HG03575 (cell line): Measurements from ENCODE around the gene SNED1.
"Not testable (repeated sequence)": the region's sequence is repeated elsewhere in the genome, so short reads cannot be mapped to it uniquely, and the experiment has no call there.

Experiments
- ATAC-seq: cut with Tn5 transposase; IDR thresholded peaks from one replicate; pipeline ENCODE4 v1.9.1; 2021; ENCODE audit not compliant: unreplicated experiment, insufficient number of reproducible peaks, low FRiP score; ENCODE audit errors: extremely low read depth

SNED1 gene

DNA sequence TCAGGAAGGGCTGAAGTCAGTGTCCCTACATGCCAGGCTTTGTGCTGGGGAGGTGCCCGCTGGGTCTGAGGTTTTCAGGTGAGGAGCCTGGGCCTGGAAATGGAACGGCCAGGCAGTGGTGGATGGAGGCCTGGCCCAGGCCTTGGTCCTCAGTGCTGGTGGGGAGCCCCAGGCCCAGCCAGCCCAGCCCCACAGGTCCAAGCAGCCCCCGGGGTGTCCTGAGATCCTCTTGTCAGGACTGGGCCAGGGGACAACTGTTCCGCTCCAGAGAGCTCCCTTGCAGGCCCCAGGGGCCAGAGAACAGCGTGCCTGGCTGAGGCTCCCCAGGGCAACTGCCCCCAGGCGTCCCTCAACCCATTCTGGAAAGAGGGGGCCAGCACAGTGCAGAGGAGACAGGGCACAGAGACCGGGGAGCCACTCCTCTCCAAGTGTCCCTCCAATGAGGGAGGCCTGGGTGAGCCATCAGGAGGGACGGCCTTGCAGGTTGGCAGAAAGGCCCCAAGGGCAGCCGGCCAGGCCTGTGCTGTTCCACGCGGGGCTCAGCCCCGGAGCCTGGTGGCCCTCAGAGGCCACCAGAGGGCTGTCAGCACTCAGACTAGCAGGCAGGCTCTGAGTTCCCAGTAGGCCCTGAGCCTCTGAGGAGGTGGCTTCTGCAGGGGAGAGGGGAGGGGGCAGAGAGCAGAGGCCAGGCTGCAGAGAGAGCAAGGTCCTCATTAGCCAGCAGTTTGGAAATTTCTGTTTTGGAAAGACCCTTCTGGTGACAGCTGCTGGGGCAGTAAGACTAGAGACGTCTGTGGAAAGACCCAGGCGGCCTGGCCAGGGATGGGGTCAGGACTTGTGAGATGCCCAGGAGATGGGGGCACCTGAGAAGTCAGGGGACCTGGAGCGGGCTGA is 29.4 kb upstream of the SNED1 start:
- ATAC-seq = no peak

DNA sequence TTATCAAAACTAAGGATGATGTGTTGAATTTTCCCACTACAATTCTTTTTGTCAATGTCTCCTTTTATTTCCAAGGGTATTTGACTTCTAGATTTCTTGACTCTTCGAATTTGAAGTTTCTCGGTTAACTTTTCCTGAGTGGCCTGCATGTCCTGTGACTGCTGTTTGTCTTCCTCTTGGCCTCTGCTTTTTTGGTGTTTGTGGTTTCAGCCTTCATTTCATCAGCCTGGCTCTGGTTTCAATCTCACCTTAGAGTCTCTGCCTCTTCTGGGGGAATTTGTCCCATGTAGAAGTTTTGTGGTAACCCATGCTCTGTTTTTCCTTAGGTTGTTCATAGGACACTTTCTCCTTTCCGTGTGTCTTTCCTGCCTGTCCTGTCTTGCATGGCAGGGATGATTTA is 28.3 kb upstream of the SNED1 start:
- ATAC-seq = no peak

DNA sequence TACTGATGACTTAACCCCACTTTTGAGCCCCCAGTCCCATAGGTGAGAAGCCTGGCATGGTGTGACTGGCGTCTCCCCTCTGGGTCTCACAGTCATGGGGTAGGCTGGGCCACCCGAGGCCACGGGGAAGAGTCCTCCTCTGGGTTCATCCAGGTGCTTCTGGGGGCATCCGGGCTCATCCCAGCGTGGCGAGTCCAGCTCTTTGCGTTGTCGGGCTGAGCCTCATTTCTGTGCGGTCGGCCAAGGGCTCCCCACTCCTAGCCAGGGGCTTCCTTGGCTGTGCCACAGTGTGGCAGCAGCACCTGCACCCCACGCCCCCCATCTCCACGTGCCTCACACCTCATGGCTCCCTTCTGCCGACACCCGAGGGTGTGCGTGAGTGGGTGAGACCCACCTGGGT is 27.6 kb upstream of the SNED1 start:
- no peak for ATAC-seq

DNA sequence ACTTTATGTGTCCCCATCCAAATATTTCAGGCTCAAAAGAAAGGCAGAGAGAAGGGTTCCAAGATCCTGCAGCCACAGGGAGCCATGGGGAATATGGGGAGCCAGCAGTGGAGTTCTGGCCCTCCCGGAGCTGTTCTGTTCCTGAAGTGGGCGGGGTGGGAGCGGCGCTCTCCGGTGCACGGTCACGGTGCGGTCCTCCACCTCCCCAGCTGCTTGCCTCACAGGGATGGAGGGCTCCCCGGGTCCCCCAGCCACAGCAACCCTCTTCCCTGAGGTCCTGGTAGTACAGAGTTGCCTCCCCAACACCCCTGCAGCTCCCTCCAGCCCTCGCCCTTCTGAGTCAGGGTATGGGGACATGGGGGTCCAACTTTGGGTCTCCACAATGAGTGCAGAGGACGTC is 26.2 kb upstream of the SNED1 start:
- ATAC-seq = no peak

DNA sequence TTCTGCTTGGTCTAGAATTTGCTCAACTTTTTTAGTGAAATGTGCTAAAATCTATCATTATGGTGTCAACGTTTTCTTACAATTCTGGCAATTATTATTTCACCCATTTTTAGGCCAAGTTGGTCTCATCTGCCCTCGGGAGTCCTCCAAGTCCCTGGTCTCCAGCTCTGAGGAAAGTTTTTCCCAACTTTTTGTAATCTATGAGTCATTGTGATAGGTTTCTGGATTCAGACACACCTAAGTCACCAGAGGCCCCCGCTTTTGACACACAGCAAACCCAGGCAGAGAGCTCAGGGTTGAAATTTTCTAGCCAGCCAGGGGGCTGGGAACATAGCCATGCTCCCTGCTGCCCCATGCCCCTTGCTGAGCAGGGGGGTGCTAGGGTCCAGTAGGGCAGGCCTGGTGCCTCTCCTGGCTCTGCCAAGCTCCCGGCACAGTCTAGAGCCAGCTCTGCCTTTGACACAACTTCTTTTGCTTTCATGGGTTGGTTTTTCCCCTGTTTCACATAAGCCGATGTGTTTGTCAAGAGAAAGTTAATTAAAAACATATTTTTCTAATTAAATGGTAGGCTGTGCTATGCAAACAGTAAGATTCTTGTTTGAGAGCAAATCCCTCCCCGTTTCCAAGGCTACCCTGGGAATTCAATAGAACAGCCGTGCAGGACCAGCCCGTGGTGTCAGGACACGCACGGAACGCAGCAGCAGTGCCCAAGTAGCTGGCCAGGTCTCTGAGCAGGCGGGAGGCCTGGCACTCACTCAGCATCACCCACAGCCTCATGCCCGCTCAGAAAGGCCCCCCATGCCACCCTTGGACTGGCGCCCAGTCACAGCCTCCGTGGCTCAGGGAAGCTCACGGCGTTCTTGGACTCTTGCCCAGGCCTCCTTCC is 25.5 kb upstream of the SNED1 start:
- ATAC-seq = no peak

DNA sequence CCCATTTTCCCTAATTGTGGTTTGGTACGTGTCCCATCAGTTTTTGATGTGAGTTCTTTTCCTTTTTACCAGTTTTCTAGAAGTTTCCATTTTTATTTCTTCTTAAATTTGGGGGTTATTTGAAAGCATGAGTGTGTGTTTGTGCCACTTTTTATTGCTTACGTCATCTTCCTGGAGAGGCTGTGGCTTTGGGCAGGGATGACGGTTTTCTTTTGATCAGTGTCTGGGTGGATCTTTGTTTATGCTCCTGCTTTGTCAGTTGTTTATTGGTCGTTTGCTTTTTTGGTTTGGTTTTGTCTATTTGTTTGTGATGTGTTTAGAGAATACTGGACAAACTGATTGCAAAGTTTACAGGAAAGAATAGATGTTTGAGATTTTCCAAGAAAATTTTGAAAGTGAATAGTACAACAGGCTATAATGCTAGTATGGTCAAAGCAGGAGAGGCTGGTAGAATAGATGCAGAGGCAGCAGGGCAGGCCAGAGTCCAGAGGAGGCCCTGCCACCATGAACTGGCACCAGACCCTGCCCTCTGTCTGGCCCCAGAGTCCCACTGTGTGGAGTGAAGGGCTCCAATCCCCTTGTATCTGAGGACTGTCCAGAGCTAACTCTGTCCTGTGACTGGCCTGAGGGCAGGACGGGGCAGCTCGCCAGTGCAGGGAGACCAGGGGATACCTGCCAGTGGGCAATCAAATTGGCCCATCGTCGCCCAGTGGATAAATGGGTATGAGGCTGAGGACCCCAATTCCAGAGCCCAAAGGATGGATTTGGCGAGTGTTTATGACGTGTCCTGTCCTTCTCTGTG is 23.4 kb upstream of the SNED1 start:
- no peak for ATAC-seq

DNA sequence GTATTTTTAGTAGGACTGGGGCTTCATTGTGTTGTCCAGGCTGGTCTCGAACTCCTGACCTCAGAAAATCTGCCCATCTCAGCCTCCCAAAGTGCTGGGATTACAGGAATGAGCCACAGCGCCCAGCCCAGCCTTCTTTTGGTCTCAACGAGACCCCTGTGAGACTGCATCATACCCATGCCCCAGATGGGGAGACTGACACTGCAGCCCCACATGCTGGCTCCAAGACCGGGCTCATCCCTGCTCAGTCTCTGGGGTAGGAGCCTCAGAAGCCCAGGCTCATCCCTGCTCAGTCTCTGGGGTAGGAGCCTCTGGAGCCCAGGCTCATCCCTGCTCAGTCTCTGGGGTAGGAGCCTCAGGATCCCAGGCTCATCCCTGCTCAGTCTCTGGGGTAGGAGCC is 22.5 kb upstream of the SNED1 start:
- ATAC-seq = not testable (repeated sequence)

DNA sequence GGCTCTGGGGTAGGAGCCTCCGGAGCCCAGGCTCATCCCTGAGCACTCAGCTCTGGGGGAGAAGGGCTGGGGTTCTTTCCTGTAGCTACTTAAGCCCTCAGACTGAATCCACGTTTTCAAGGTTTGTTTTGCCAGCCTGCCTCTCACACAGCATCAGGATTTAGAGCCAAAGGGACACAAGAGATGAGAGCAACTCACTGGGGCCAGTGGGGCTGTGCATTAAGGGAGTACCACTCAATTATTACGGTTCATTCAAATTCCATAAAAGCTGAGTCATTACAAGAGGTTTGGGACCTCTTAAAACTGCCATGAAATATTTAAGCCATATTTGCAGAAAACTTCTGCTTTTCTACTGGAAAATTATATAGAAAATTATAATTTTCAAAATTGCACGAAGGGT is 17.1 kb upstream of the SNED1 start:
- ATAC-seq = no peak

DNA sequence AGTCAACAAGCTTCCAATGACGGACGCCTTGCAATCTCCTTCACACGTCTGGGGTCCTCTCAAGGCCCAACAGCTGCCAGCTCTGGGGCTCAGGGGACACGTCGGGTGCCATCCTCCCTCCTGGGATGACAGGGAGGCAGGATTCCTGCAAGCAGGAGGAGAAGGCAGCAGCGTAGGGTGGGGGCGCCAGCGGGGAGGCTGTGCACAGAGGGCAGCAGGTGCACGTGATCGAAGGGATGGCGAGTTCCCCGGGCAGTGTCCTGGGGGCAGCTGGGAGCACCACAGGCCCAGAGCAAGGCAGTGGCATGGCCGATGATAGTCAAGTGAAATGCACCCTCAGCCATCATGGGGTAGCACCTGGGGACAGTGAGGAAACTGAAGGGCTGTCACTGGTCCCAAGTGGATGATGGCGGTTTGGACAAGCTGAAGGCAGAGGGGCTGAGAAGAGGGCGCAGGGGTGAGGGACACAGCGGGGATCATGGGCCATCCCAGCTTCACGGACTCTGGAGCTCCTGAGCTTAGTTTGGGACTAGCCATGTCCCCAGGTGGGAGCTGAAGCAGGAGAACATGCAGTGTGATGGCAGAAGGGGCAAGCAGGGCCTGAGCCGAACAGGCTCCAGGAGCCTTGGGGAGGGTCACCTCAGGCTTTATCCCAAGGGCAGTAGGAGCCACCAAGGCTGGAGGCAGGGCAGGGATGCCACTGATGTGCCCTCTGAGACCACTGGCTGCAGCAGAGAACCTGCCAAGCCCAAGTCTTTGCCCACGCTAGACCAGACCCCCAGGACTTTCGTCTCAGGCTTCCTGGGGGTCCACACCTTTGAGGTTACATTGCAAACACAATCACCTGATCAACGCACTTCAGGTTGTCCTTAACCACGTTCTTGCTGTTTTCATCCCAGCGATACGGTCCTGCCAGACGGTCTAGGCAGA is 16.3 kb upstream of the SNED1 start:
- ATAC-seq = no peak

DNA sequence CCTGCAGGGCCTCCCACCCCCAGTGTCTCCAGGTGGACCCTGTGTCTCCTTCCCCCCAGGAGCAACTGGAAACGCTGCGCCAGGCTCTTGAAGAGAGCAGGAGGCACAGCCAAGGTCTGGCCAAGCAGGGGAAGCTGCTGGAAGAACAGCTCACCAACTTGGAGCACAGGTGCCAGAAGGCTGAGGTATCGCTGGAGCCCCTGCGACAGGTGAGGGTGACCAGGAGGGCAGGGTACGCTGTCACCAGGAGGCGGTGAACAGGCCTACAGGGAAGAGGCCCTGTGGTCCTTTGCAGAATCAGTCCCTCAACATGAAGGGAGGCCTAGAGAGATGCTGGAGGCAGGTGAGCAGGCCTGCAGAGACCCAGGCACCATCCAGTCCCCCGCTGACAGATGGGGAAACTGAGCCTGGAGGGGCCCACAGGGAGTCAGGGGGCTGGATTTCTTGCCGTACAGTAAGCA is 15.6 kb upstream of the SNED1 start:
- ATAC-seq = no peak

DNA sequence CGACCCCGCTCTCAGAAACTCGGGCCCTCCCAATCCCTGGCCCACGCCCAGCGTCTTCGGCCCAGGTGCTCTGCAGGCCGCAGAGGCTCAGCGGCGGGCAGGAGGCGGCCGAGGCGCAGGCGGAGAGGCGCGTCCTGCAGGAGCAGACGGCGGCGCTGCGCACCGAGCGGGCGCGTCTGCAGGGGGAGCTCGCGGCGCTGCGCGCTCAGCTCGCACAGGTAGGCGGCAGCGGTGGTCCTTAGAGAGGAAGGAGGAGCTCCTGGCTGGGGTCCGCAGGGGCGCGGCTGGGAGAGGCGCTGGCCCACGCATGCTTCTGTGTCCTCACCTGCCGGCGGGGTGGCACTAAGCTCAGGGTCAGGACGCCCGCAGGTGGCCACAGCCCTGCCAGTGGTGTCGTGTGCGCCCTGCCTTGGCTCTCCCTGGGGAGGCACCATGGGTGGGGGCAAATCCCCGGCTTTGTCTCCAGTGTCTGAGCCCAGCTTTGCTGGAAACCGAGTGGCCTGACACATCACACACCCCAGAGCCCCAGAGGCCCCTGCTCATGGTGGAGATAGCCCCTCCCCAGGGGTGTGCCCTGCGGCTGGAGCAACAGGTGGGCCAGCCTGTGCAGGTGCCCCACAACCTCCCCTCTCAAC is 14.9 kb upstream of the SNED1 start:
- ATAC-seq = no peak

DNA sequence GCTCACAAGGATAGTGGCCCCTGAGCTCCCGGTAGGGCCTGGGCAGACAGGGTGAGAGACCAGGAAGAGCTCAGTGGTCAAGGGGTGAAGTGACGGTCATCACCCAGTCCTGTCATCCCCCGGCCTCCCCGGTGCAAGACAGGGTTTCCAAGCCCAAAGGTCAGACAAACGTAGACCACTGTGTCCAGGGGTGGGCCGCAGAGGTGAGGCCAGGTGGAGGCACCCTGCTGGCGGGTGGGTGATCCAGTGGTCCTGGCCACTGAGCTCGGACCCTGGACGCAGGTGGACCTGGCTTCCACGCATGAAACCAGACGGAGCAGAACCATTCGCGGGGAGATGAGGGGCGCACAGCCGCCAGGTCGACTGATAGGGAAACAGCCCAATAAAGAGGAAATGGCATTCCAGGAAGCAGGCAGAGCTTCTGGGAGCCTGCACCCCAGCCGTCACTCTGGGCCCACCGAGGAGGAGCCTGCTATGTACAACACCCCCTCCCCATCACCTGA is 14.4 kb upstream of the SNED1 start:
- ATAC-seq = no peak

DNA sequence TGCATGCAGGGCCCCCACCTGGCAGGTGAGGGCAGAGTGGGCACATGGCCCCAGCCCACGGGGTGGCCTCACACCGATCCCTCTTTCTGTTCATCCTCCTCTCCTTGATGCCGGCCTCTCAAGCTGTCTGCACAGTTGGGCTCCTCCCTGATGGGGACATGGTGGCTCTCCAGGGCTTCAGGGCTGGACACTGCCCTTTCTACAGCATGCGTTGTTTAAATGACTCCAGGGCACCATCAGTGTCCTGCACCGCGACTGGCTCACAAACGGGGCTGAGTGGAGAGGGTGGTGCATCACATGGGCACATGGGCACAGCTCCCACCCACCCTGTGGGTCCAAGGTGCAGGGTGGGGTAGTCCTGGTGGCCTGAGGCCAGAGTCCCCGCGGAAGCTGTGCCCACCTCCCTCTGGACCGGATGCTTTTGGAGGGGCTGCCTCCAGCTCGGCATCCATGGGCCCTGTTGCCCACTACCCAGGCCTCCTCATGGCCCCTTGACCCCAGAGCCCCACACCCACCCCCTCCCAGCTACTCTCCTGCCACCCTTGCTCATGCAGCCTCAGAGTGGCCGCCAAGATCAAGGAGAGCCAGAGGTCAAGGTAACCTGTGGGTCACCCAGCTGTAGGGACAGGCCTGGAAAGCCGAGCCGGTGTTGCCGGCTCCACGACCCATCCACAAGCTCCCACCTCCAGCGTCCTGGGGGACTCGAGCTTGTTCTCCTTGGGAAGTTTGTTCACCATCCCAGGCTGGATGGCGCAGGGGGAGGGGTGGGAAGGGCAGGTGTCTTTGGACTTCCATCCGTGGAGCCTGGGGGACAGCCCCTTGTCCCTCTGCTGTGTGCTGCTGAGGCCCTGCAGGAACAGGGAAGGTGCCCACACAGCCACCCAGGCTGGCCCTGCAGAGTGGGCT is 12.3 kb upstream of the SNED1 start:
- no peak for ATAC-seq

DNA sequence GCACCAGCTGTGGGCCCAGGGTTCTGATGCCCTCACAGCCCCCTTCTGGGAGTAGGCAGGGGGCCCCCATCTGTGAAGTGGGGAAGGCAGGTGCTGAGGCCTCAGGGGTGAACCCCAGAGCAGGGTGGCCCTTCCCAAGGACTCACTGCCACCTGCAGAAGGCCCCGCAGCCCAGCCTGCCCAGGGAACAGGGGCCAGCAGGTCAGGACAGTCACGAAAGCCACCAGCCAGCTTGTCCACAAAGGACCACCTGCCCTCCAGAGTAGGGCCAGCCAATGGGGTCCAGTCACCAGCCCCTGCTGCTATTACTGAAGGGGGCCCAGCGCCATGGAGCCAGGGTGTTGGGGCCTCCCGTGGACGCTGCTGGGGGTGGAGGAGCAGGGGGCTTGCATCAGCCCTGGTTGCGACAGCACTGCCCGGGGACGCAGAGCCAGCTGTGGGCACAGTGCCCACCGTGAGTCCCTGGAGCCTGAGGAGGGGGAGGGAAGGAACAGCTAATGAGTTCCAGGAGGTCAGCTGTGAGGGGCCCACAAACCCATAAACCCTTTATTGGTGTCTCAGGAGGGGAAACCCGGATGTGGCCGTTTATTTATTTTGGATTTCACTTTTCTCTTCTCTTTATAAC is 11.5 kb upstream of the SNED1 start:
- no peak for ATAC-seq

DNA sequence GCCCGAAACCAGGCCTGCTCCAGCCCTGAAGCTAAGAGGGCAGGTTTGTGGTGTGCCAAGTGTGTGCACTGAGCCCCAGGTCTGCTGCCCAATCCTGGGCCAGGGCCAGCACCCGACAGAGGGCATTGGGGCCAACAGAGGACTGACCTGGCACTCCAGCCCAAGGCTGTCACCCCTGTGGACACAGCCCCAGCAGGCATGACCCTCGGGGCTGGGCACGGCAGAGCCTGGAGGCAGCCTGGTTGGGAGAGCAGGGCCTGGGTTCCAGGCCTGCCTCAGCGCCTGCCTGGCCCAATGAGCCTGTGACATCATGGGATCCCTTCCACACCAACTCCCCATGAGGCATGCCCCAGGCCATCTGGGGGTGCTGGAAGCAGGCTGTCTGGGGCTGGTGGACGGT is 10.8 kb upstream of the SNED1 start:
- ATAC-seq = no peak

DNA sequence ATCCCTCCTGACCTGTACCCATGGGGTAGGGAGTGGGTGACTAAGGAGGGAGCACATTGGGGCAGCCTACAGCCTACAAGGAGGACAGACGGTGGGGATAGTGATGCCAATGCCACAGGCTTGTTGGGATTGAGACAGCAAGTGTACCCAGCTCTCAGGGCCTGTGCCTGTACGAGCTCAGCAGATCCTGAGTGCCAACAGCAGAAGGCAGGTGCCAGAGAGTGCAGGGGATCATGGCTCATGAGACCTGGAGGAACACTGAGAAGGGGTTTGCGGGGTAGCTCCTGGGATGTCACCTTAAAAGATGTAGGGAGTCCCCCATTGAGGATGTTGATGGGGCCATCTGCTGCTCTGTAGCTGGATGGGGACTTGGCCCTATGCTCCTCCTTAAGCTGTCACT is 10.3 kb upstream of the SNED1 start:
- ATAC-seq = no peak
